GM23338 (cell line): Measurements from ENCODE around the gene PSKH1.

ENCODE experiments used
- CREB1 ChIP-seq: fragments of 250-450 bp; sonication (Bioruptor Pico); IDR thresholded peaks from 2 replicates; pipeline ENCODE4 v1.5.0; 2020; ENCODE audit warnings: low read depth, mild to moderate bottlenecking, moderate library complexity
- CTCF ChIP-seq, 2 experiments: fragments of 200-600 bp in 1 of 2; sonication (generic) in 1 of 2; conservative IDR thresholded peaks; 2 replicates each; pipeline versions ENCODE4 v1.5.1 to v1.6.1; 2016 to 2017; ENCODE audit warnings: antibody characterized with exemption in 2 of 2, low read depth in 2 of 2, mild to moderate bottlenecking in 2 of 2, moderate library complexity in 1 of 2
- ETS1 ChIP-seq: IDR thresholded peaks from 2 replicates; pipeline ENCODE4 v1.6.1; 2016; ENCODE audit warnings: antibody characterized with exemption
- EZH2 ChIP-seq: fragments of 200-600 bp; sonication (generic); IDR thresholded peaks from one replicate; pipeline ENCODE4 v1.8.0; 2017; ENCODE audit warnings: antibody characterized with exemption, mild to moderate bottlenecking, low read depth; ENCODE audit not compliant: unreplicated experiment
- EZH2phosphoT487 ChIP-seq: fragments of 200-600 bp; sonication (generic); IDR thresholded peaks from one replicate; pipeline ENCODE4 v1.8.1; 2018; ENCODE audit warnings: antibody characterized with exemption; ENCODE audit not compliant: unreplicated experiment
- JUNB ChIP-seq: IDR thresholded peaks from one replicate; pipeline ENCODE4 v1.6.1; 2016; ENCODE audit warnings: antibody characterized with exemption; ENCODE audit not compliant: unreplicated experiment
- NANOG ChIP-seq: IDR thresholded peaks from 2 replicates; pipeline ENCODE4 v1.6.1; 2016; ENCODE audit warnings: antibody characterized with exemption, borderline replicate concordance
- POLR2AphosphoS5 ChIP-seq: IDR thresholded peaks from 2 replicates; pipeline ENCODE4 v1.6.1; 2016; ENCODE audit warnings: antibody characterized with exemption, low read depth
- REST ChIP-seq: IDR thresholded peaks from one replicate; pipeline ENCODE4 v1.6.1; 2018; ENCODE audit warnings: antibody characterized with exemption; ENCODE audit not compliant: unreplicated experiment
- STAT1 ChIP-seq: IDR thresholded peaks from one replicate; pipeline ENCODE4 v1.6.1; 2016; ENCODE audit warnings: antibody characterized with exemption; ENCODE audit not compliant: unreplicated experiment
- ZNF114 ChIP-seq: fragments of 250-450 bp; sonication (Bioruptor Pico); IDR thresholded peaks from 2 replicates; pipeline ENCODE4 v1.5.0; 2020; ENCODE audit warnings: mild to moderate bottlenecking, moderate library complexity
- ZNF331 ChIP-seq: fragments of 250-450 bp; sonication (Bioruptor Pico); IDR thresholded peaks from 2 replicates; pipeline ENCODE4 v1.5.0; 2020; ENCODE audit warnings: low read depth, mild to moderate bottlenecking, moderate library complexity
- ZNF462 ChIP-seq: fragments of 250-450 bp; sonication (Bioruptor Pico); IDR thresholded peaks from 2 replicates; pipeline ENCODE4 v1.5.0; 2020; ENCODE audit warnings: mild to moderate bottlenecking, moderate library complexity

- TF ChIP-seq EZH2phosphoT487 (no peak), CTCF (conservative IDR thresholded peaks at IDR 0.05; ENCODE audit: low read depth in 2 of 2) (no peak), NANOG (no peak), POLR2AphosphoS5 (no peak), EZH2 (no peak), STAT1 (no peak), REST (no peak), ZNF331 (CRISPR knock-in tag) (no peak), CREB1 (CRISPR knock-in tag) (no peak), ETS1 (no peak), ZNF462 (CRISPR knock-in tag) (no peak), ZNF114 (CRISPR knock-in tag) (no peak), JUNB (no peak)
Observed at GRCh38 chr16:67858500-67858899, 34.6 kb upstream of the PSKH1 start.
